Neural progenitor cell (in vitro differentiated cells): ENCODE data around the gene NTN5.

Experiments
- EZH2 ChIP-seq: fragments of 200-600 bp; sonication (generic); IDR thresholded peaks from 2 replicates; pipeline ENCODE4 v1.6.1; 2017; ENCODE audit warnings: antibody characterized with exemption, mild to moderate bottlenecking, moderate library complexity
- TF ChIP-seq, protein P1 (sequence below): fragments of 200-600 bp; sonication (generic); IDR thresholded peaks from 2 replicates; pipeline ENCODE4 v1.5.1; 2017; ENCODE audit warnings: antibody characterized with exemption, mild to moderate bottlenecking

DNA sequence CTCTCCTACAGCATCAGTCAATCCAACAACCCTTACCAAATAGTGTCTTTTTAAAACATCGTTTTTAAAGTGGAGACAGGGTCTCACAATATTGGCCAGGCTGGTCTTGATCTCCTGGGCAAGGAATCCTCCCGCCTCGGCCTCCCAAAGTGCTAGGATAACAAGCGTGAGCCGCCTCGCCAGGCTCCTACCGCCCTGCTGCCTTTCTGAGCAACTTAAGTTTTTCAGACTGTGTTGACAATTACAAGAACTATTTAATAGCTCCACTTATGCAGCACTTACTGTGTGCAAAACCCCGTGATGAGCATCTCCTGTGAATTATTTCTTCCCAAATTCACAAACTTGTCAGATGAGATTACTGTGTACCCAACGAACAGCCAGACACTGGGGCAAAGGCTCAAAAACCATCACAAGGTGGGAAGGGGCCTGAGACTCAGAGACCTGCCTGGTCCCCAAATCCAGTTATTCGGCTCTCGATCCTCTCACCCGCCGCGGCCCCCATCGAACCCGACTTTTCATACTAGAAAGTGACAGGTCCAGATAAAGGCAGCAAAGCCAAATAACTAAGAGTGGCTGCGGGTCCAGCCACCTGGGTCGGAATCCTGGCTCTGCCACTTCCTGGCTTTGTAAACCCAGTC lies 54.4 kb downstream of the NTN5 start:
- TF ChIP-seq, protein P1, sequence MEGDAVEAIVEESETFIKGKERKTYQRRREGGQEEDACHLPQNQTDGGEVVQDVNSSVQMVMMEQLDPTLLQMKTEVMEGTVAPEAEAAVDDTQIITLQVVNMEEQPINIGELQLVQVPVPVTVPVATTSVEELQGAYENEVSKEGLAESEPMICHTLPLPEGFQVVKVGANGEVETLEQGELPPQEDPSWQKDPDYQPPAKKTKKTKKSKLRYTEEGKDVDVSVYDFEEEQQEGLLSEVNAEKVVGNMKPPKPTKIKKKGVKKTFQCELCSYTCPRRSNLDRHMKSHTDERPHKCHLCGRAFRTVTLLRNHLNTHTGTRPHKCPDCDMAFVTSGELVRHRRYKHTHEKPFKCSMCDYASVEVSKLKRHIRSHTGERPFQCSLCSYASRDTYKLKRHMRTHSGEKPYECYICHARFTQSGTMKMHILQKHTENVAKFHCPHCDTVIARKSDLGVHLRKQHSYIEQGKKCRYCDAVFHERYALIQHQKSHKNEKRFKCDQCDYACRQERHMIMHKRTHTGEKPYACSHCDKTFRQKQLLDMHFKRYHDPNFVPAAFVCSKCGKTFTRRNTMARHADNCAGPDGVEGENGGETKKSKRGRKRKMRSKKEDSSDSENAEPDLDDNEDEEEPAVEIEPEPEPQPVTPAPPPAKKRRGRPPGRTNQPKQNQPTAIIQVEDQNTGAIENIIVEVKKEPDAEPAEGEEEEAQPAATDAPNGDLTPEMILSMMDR = no peak
- no peak for TF ChIP-seq EZH2
